HG03342 (cell line): ENCODE measurements around the gene DAB2IP.

ENCODE experiments used
- ATAC-seq: cut with Tn5 transposase; IDR thresholded peaks from one replicate; pipeline ENCODE4 v1.9.1; 2021; ENCODE audit warnings: mild to moderate bottlenecking, moderate library complexity; ENCODE audit not compliant: unreplicated experiment

Gene DAB2IP

GRCh38 chr9:121662359-121662758 lies 10.9 kb downstream of the DAB2IP start:
- no peak for ATAC-seq

GRCh38 chr9:121662891-121663580 lies 11.6 kb downstream of the DAB2IP start:
- ATAC-seq, result no peak

- no peak for ATAC-seq
Observed at GRCh38 chr9:121663591-121663990, 12.2 kb downstream of the DAB2IP start.

GRCh38 chr9:121666294-121666693 lies 14.9 kb downstream of the DAB2IP start:
- no peak for ATAC-seq

GRCh38 chr9:121667214-121667613 lies 15.8 kb downstream of the DAB2IP start:
- no peak for ATAC-seq

- no peak for ATAC-seq
Observed at GRCh38 chr9:121667890-121668289, 16.5 kb downstream of the DAB2IP start.

GRCh38 chr9:121670431-121670830 lies 19.0 kb downstream of the DAB2IP start:
- ATAC-seq, result no peak

GRCh38 chr9:121671612-121672155 lies 20.2 kb downstream of the DAB2IP start:
- ATAC-seq, result no peak

GRCh38 chr9:121672213-121672612 lies 20.8 kb downstream of the DAB2IP start:
- ATAC-seq, result no peak

- no peak for ATAC-seq
Observed at GRCh38 chr9:121672986-121673385, 21.6 kb downstream of the DAB2IP start.

GRCh38 chr9:121673576-121673975 lies 22.1 kb downstream of the DAB2IP start:
- no peak for ATAC-seq

- no peak for ATAC-seq
Observed at GRCh38 chr9:121674017-121674416, 22.6 kb downstream of the DAB2IP start.

GRCh38 chr9:121674952-121675351 lies 23.5 kb downstream of the DAB2IP start:
- no peak for ATAC-seq

- ATAC-seq, result no peak
Observed at GRCh38 chr9:121675381-121675780, 23.9 kb downstream of the DAB2IP start.

- ATAC-seq, result no peak
Observed at GRCh38 chr9:121675969-121676822, 24.8 kb downstream of the DAB2IP start.

- ATAC-seq, result no peak
Observed at GRCh38 chr9:121676926-121677325, 25.5 kb downstream of the DAB2IP start.

- ATAC-seq, result no peak
Observed at GRCh38 chr9:121678501-121679022, 27.1 kb downstream of the DAB2IP start.

- no peak for ATAC-seq
Observed at GRCh38 chr9:121679901-121680635, 28.6 kb downstream of the DAB2IP start.

- ATAC-seq, result no peak
Observed at GRCh38 chr9:121681404-121681803, 30.0 kb downstream of the DAB2IP start.

GRCh38 chr9:121682201-121682600 lies 30.8 kb downstream of the DAB2IP start:
- ATAC-seq, result no peak

GRCh38 chr9:121682926-121683515 lies 31.6 kb downstream of the DAB2IP start:
- no peak for ATAC-seq
